Medulla oblongata (tissue), 1 donor: Measurements from ENCODE around the gene SRF.

Experiments used
- DNase-seq: peaks from one replicate; pipeline ENCODE4 v3.0.0-alpha.2; 2015; ENCODE audit errors: extremely low spot score

The SRF gene

DNA sequence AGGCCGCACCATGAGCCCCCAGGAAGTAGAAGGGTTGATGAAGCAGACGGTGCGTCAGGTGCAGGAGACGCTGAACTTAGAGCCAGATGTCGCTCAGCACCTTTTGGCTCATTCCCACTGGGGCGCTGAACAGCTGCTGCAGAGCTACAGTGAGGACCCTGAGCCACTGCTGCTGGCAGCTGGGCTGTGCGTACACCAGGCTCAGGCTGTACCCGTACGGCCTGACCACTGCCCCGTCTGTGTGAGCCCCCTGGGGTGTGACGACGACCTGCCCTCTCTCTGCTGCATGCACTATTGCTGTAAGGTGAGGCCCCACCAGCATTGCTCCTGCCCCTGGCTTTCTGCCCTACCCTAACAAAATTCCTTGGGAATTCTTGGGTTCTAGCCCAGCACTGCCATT lies 45.1 kb downstream of the SRF start:
- no peak for DNase-seq

DNA sequence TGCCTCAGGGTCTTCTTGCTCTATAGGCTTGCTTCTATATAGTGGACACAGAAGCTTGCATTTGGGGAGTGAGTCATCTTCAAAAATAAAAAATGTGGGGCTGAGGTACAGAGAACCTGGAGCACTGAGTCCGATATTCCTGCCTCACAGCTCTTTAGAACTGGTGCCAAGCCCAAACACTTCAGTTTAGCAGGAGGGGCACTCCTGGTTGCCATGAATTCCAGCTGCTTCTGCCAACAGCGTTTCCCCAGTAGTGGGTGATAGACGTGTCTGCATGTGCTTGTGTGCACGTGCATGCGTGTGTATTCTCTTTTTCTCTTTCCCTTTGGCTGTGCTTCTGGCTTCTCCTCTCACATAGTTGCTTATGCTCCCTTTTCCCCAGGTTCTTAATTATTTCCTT lies 46.3 kb downstream of the SRF start:
- no peak for DNase-seq

DNA sequence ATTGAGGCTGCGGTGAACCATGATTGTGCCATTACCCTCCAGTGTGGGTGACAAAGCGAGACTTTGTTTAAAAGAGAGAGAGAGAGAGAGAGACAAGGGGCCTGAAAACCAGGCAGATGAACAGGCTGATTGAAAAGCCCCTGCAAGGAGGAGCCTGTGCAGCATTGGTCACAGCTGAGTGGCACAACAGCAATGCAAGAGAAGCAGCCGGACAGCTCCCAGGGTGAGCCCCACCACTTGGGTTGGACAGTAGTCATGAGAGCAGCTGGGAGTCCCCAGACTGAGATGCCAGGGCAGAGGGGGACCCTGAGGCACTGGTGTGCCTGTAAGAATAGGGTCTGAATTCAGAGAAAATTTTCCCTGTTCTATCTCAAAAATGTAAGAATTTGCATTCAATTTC lies 48.0 kb downstream of the SRF start:
- DNase-seq, result no peak

DNA sequence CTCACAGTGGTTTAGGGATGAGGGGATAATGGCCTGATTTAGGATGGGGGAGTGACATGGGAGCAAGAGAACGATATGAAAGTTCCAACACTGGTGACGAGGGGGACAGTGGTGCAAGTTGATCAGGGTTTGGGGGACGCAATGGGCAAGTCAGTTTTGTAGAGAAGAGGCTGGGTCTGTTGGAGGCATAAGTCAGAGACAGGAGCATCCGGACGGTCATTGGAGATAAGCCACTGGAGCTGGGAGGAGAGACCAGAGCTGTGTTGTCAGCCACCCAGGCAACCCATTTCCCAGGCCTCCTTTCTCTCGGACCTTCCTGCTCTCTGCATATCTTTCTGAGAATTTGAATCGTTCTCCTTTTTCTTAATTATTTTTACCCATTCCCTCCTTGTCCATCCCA lies 48.7 kb downstream of the SRF start:
- DNase-seq, result no peak

DNA sequence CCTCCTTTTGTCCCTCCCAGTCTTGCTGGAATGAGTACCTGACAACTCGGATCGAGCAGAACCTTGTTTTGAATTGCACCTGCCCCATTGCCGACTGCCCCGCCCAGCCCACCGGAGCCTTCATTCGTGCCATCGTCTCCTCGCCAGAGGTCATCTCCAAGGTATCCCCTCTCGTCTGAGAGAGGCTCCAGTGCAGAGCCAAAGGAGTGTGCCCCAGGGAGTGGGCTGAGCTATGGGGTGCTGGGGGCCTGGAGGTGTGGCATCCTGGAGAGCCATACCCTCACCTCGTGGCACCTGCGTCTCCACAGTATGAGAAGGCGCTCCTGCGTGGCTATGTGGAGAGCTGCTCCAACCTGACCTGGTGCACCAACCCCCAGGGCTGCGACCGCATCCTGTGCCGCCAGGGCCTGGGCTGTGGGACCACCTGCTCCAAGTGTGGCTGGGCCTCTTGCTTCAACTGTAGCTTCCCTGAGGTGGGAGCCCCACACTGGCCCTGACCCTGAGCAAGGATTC lies 49.4 kb downstream of the SRF start:
- DNase-seq, result no peak

DNA sequence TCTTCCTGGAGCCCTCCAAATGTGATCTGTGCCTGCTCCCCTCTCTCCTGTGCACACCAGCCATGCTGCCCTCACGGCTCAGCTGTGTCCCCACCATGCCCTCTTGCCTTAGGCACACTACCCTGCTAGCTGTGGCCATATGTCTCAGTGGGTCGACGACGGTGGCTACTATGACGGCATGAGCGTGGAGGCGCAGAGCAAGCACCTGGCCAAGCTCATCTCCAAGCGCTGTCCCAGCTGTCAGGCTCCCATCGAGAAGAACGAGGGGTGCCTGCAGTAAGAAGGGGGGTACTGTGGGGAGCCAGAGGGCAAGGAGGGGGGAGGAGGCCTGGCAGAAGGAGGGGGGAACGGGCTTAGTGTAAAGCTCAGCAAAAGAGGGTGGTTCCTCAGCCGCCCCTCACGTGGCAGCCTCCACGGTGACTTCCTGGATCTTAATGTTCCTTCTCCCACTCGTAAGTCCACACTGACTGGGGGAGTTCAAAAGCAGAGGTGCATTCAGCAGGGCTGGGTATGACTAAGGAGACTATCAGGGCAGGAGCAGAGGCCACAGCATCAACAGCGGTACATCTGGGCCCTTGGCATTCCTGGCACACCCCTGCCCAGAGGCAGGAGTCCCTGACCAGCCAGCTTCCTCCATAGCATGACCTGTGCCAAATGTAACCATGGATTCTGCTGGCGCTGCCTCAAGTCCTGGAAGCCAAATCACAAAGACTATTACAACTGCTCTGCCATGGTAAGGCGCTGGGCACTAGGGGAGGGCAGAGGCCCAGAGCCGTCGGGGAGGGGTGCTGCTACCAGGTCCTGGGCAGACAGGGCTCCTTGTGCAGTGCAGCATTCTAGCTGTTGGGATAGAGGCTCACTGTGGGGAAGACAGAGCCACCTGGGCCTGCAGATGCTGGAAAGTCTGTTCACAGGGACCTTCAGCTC lies 50.2 kb downstream of the SRF start:
- DNase-seq, result peak; percentile 60

DNA sequence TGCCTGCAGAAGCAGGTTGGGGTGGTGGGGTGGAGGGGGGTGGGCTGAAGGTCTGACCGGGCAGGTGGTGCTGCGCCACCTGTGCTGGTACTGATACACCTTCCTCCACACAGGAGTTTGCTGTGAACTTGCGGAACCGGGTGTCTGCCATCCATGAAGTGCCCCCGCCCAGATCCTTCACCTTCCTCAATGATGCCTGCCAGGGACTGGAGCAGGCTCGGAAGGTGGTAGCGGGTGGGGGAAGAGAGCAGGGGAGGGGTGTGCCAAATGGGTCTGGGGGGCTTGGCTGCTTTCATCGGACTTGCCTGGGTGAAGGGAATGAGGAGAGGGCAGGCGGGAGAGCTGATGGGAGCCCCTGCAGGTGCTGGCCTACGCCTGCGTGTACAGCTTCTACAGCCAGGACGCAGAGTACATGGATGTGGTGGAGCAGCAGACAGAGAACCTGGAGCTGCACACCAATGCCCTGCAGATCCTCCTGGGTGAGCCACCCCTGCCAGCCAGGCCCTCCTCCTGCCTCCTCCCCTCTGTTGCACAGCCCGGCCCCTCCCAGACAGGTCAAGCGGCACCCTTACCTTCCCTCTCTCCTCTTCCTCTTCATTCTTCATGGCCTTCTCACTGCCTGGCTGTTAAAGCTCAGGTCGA lies 51.5 kb downstream of the SRF start:
- no peak for DNase-seq

DNA sequence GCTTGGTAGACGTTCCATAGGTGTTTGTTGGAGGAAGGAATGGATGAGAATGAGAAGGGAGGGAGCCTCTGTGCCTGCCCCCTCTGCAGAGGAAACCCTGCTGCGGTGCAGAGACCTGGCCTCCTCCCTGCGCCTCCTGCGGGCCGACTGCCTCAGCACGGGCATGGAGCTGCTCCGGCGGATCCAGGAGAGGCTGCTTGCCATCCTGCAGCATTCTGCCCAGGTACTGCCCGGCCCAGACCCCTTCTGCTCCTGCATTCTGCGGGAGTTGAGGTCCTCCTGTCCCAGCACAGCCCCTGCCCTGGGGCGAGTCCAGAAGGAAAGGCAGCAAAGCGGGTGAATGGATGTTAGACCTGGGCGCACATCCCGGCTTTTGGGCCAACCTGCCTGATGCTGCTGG lies 52.1 kb downstream of the SRF start:
- no peak for DNase-seq

DNA sequence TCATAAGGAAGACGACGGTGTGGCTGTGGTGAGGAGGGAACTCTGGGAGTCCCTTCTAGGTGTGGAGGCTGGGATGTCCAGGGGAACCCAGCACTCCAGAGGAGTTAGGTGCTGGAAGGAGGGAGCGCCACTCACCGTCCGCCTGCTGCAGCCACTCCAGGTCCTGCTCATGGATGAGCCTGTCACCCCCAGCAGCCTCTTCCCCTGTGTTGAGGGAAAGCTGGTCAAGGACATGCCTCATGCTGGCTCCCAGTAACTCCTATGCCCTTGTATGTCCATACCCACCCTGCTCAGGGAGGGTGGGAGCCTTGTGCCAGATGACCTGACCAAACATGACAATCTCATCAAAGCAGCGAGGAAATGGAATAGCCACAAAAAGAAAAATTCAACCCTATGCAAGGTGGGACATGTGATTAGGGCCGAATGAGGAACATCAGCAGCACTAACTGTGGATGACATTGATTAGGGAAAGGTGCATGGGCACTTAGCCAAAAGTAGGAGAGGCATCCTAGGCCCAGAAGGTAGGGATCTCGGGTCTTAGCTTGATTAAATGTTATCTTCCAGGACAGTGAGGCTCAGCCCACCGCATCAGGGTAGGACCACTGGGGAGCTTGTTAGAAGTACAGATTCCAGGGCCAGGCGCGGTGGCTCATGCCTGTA lies 55.3 kb downstream of the SRF start:
- no peak for DNase-seq

DNA sequence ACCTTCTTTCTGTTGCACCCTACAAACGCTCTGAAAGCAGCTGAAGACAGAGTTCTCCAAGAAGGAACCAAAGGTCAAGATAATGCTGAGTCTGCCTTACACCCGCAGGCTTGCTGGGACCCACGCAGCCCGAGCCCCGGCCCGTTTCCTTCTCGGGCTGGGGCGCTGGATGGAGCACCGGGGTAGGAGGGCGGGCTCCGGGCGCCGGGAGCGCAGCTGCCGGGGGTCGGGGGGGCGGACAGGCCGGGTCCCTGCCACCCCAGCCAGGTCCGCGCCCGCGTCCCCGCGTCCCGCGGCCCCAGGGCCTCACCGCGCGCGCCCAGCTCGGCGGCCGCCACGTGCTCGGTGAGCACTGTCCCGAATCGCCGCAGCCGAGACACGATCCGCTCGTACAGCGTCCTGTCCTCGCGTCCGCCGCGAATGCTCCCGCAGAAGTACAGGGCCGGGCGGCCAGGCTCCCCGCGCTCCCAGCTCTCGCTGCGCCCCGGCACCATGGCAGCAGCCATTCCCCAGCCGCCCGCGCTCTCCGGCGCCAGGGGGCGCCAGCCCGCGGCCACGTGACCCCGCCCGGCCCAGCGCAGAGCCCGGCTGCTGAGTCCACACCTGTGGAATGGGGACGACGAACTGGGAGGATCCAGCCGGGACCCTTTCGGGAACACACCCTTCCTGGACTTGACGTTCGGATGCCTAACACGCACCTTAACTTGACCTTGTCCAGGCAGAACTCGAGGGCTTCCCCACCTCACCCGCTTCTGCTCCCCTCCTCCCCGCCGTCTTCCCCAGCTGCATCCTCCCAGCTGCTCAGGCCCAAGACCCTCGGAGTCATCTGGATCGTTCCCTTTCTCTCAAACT lies 58.1 kb downstream of the SRF start, which contains the start of gene DNPH1:
DNPH1 (minus strand) TSS at position 531 of the 852 bp plus-strand sequence; CDS start at position 506, 25 bp downstream.
- DNase-seq, result peak; percentile 76

DNA sequence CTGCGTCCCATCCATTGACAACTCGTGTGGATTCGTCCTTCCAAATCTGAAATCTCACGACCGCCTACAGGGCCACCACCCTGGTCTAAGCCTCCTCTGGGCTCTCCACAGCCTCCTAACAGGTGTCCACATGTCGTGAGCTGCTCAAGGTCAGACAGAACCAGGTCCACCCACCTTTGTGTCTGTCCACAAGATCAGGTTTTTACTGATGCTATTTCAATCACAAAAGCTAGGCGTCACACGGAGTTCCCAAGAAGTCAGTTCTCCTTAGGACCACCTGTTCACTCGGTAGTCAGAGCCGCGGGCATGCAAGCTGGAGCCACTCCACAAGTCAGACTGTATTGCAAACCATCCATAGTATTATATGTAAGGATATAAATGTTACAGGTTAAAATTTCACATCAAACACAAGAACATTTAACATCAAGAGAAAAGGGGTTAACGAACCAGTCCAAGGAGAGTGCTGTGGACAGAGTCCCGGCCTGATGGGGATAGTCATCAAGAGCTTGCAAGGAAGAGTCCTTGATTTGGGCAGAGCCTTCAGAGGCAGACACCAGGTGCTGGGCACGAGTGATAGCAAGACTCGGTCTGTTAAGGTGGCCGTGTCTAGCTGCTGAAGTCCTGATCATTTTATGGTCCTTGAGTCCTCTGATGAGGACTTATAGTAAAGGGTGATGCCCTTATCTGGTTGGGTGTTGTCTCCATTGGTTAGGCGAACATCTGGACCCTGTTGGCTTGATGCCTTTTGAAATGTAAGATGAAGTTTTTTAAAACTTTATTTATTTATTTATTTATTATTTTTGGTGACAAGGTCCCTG lies 58.9 kb downstream of the SRF start:
- DNase-seq, result no peak

DNA sequence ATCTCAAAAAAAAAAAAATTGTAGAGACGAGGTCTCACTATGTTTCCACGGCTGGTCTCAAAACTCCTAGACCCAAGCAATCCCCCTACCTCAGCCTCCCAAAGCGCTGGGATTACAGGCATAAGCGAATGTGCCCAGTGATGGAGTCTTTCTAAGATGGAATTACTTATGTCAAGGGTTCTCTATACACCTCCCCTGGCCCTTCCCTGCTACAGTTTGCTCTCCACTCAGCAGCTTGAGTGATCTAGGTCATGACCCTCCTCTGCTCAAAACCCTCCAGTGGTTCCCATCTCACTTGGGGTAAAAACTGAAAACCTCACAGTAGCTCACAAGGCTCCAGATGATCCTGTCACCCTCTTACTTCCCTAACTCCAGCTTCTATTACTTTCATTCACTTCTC lies 60.0 kb downstream of the SRF start:
- DNase-seq, result no peak
